H1 (cell line): ENCODE data around the gene NEB. TPM values are rescaled to one million over a fixed set of nuclear protein-coding genes. Genes with fewer than 3 reads are reported as not detected.
"Not testable (repeated sequence)": the region's sequence is repeated elsewhere in the genome, so short reads cannot be mapped to it uniquely, and the experiment has no call there.

Experiments used
- CTCF ChIA-PET: fragments of 300-600 bp; sonication (Branson Sonifier 250); formaldehyde crosslinking; loops from one replicate; lab custom pipeline; 2021; ENCODE audit not compliant: partially characterized antibody; lab: Charles Lee
- POLR2A ChIA-PET: fragments of 300-600 bp; sonication (Branson Sonifier 250); formaldehyde crosslinking; loops from one replicate; lab custom pipeline; 2021; ENCODE audit warnings: inconsistent platforms; ENCODE audit not compliant: partially characterized antibody; lab: Charles Lee
- DNase-seq, 2 experiments: peaks; one replicate each; pipeline versions ENCODE4 v3.0.0 to v3.0.0-alpha.2; 2010 to 2022; ENCODE audit warnings: low spot score in 2 of 2, low read depth in 1 of 2, mixed read lengths in 1 of 2
- FAIRE-seq: peaks from 2 replicates; lab custom pipeline; 2011; peaks lifted over from hg19 to GRCh38; lab: Jason Lieb, UNC
- H2AFZ ChIP-seq: 2 replicates; pipeline ENCODE4 v1.8.1; 2012; ENCODE audit warnings: low read length, inconsistent platforms
- H2AK5ac ChIP-seq: 2 replicates; pipeline ENCODE4 v1.6.1; 2013; ENCODE audit warnings: low read depth, low read length
- H2BK120ac ChIP-seq: replicated peaks from 2 replicates; pipeline ENCODE3; 2013; ENCODE audit warnings: low read depth, low read length, inconsistent platforms
- H2BK12ac ChIP-seq: 2 replicates; pipeline ENCODE4 v1.6.1; 2013; ENCODE audit warnings: low read depth, low read length
- H2BK15ac ChIP-seq: 2 replicates; pipeline ENCODE4 v1.6.1; 2013; ENCODE audit warnings: low read length
- H2BK20ac ChIP-seq: 2 replicates; pipeline ENCODE4 v1.6.1; 2013; ENCODE audit warnings: low read length
- H2BK5ac ChIP-seq: 2 replicates; pipeline ENCODE4 v1.6.1; 2013; ENCODE audit warnings: low read depth, low read length
- H3K14ac ChIP-seq: 2 replicates; pipeline ENCODE4 v1.6.1; 2013; ENCODE audit warnings: inconsistent platforms; ENCODE audit not compliant: insufficient read length
- H3K18ac ChIP-seq: 2 replicates; pipeline ENCODE4 v1.6.1; 2013; ENCODE audit warnings: low read length; ENCODE audit errors: extremely low read depth
- H3K23ac ChIP-seq: 2 replicates; pipeline ENCODE4 v1.6.1; 2013; ENCODE audit warnings: inconsistent platforms; ENCODE audit not compliant: insufficient read length
- H3K23me2 ChIP-seq: 2 replicates; pipeline ENCODE4 v1.6.1; 2013; ENCODE audit warnings: low read depth, low read length
- H3K27ac ChIP-seq: 2 replicates; pipeline ENCODE4 v1.6.1; 2011; ENCODE audit warnings: low read depth, low read length, inconsistent platforms
- H3K27me3 ChIP-seq, 4 experiments: replicated peaks in 1 of 4; 1 replicate in 1 of 4; 2 replicates in 3 of 4; pipeline versions ENCODE4 v1.6.1 to v1.8.1; 2011 to 2013; ENCODE audit warnings: low read length in 3 of 4, mild to moderate bottlenecking in 3 of 4, inconsistent platforms in 2 of 4, mixed read lengths in 2 of 4, moderate library complexity in 1 of 4; ENCODE audit not compliant: control insufficient read depth in 3 of 4, insufficient read depth in 3 of 4; ENCODE audit errors: extremely low read depth in 1 of 4
- H3K36me3 ChIP-seq, 4 experiments: 2 replicates each; pipeline versions ENCODE4 v1.6.1 to v1.8.1; 2011 to 2013; ENCODE audit warnings: mild to moderate bottlenecking in 4 of 4, low read length in 3 of 4, moderate library complexity in 2 of 4, control low read depth in 1 of 4, inconsistent platforms in 1 of 4; ENCODE audit not compliant: insufficient read depth in 4 of 4, control insufficient read depth in 2 of 4
- H3K4ac ChIP-seq: replicated peaks from 2 replicates; pipeline ENCODE3; 2013; ENCODE audit warnings: low read length, low read depth, mixed read lengths, inconsistent platforms; ENCODE audit not compliant: insufficient read length
- H3K4me1 ChIP-seq, 4 experiments: replicated peaks in 1 of 4; 1 replicate in 1 of 4; 2 replicates in 3 of 4; pipeline versions ENCODE4 v1.6.1 to v1.8.1; 2011 to 2013; ENCODE audit warnings: low read length in 3 of 4, inconsistent platforms in 2 of 4, mixed read lengths in 1 of 4; ENCODE audit not compliant: insufficient read depth in 4 of 4, control insufficient read depth in 3 of 4
- H3K4me2 ChIP-seq, 2 experiments: 2 replicates each; pipeline versions ENCODE4 v1.6.1 to v1.8.1; 2011 to 2013; ENCODE audit warnings: low read depth in 2 of 2, low read length in 2 of 2, control low read depth in 1 of 2, inconsistent platforms in 1 of 2, mild to moderate bottlenecking in 1 of 2; ENCODE audit not compliant: insufficient read depth in 1 of 2
- H3K4me3 ChIP-seq, 4 experiments: fragments of 200-600, 300-600 bp in 1 of 4; sonication (generic), shearing (Covaris generic), sonication (Bioruptor Twin) in 1 of 4; 2 replicates each; pipeline versions ENCODE4 v1.5.1 to v1.8.1; 2011 to 2016; ENCODE audit warnings: low read length in 4 of 4, low read depth in 3 of 4, control low read depth in 2 of 4, inconsistent platforms in 2 of 4, mild to moderate bottlenecking in 2 of 4, mixed read lengths in 1 of 4, moderate library complexity in 1 of 4; ENCODE audit not compliant: insufficient read depth in 2 of 4; ENCODE audit errors: extremely low read depth in 1 of 4
- H3K56ac ChIP-seq: replicated peaks from 2 replicates; pipeline ENCODE3; 2013; ENCODE audit warnings: low read depth, mild to moderate bottlenecking, mixed read lengths, low read length, inconsistent platforms; ENCODE audit not compliant: insufficient read length
- H3K79me1 ChIP-seq: 2 replicates; pipeline ENCODE4 v1.6.1; 2013; ENCODE audit warnings: low read depth, low read length, control low read depth
- H3K79me2 ChIP-seq, 2 experiments: 2 replicates each; pipeline versions ENCODE4 v1.6.1 to v1.8.1; 2012 to 2013; ENCODE audit warnings: low read length in 2 of 2, mild to moderate bottlenecking in 2 of 2, inconsistent platforms in 1 of 2; ENCODE audit not compliant: insufficient read depth in 2 of 2, control insufficient read depth in 1 of 2
- H3K9ac ChIP-seq, 4 experiments: replicated peaks in 1 of 4; 1 replicate in 1 of 4; 2 replicates in 3 of 4; pipeline versions ENCODE4 v1.6.1 to v1.8.1; 2011 to 2013; ENCODE audit warnings: low read depth in 3 of 4, low read length in 3 of 4, control low read depth in 2 of 4, mild to moderate bottlenecking in 2 of 4, moderate library complexity in 2 of 4, inconsistent platforms in 1 of 4; ENCODE audit errors: extremely low read depth in 1 of 4
- H3K9me3 ChIP-seq, 2 experiments: 2 replicates each; pipeline versions ENCODE4 v1.6.1 to v1.8.1; 2012 to 2013; ENCODE audit warnings: mild to moderate bottlenecking in 2 of 2, moderate library complexity in 2 of 2, control low read depth in 1 of 2, inconsistent platforms in 1 of 2, low read depth in 1 of 2, low read length in 1 of 2, mixed read lengths in 1 of 2; ENCODE audit not compliant: insufficient read depth in 2 of 2
- H4K20me1 ChIP-seq, 2 experiments: replicated peaks in 1 of 2; 2 replicates each; pipeline versions ENCODE3 to v1.8.1; 2011 to 2013; ENCODE audit warnings: inconsistent platforms in 2 of 2, low read length in 2 of 2, mild to moderate bottlenecking in 1 of 2; ENCODE audit not compliant: insufficient read depth in 2 of 2, control insufficient read depth in 1 of 2
- H4K5ac ChIP-seq: 2 replicates; pipeline ENCODE4 v1.6.1; 2013; ENCODE audit warnings: low read length, low read depth, mixed read lengths, inconsistent platforms; ENCODE audit not compliant: insufficient read length
- H4K8ac ChIP-seq: 2 replicates; pipeline ENCODE4 v1.8.0; 2013; ENCODE audit warnings: mild to moderate bottlenecking, moderate library complexity, low read length, inconsistent platforms; ENCODE audit not compliant: insufficient read depth; ENCODE audit errors: extremely low read depth
- H4K91ac ChIP-seq: replicated peaks from 2 replicates; pipeline ENCODE3; 2013; ENCODE audit warnings: low read length, mixed read lengths, inconsistent platforms; ENCODE audit not compliant: insufficient read length
- WGBS, 2 experiments: shearing (Covaris generic) in 1 of 2; methylation state at CpG; one replicate each; pipeline versions ENCODE4 v1.1.6 to v1.1.7; 2013 to 2015; ENCODE audit warnings: low lambda C conversion rate in 2 of 2, mixed read lengths in 2 of 2, inconsistent platforms in 1 of 2, low coverage in 1 of 2, missing lambda C conversion rate in 1 of 2; ENCODE audit not compliant: insufficient replicate concordance in 2 of 2, insufficient coverage in 1 of 2, insufficient read length in 1 of 2; ENCODE audit errors: extremely low coverage in 1 of 2, missing lambda C conversion rate in 1 of 2; 5-methylcytosine and 5-hydroxymethylcytosine counted together
- polyA plus RNA-seq, 7 experiments: library from polyadenylated mRNA; depleted of rRNA in 3 of 7; stranded (reverse) in 5 of 7; unstranded in 2 of 7; fragments of >200 nt in 5 of 7; fragments of 200-250 nt in 2 of 7; gene quantifications; 1 replicate in 5 of 7; 2 replicates in 1 of 7; 4 replicates in 1 of 7; pipeline versions ENCODE4 v1.2.1 to v1.2.3, GENCODE V29; 2011 to 2013; ENCODE audit warnings: missing spikeins in 2 of 7, mixed read lengths in 2 of 7
- total RNA-seq: library from RNA; stranded (reverse); fragmentation: NEBNext Ultra II Directional; extraction: Animal tissue kit (Norgen Biotek cat#: 25700); gene quantifications from 2 replicates; pipeline ENCODE4 v1.2.1, GENCODE V29; 2021

The NEB gene
- total and polyA plus RNA-seq, 2 of the 8 experiments (the other 6 are each of a cell fraction or from before 2014, with no cell fraction given): 1.4 to 2.5 TPM

- POLR2A ChIA-PET, H3K14ac ChIP-seq, H3K56ac ChIP-seq, H3K4ac ChIP-seq, H2BK5ac ChIP-seq, H3K4me2 ChIP-seq, H3K18ac ChIP-seq, FAIRE-seq, H4K5ac ChIP-seq, H2BK15ac ChIP-seq, H2BK120ac ChIP-seq, H4K91ac ChIP-seq, H3K79me2 ChIP-seq, H3K27ac ChIP-seq, H3K4me3 ChIP-seq, H2AFZ ChIP-seq, H3K36me3 ChIP-seq, H3K9me3 ChIP-seq, DNase-seq, H3K4me1 ChIP-seq, CTCF ChIA-PET, H2AK5ac ChIP-seq, H3K79me1 ChIP-seq, H3K27me3 ChIP-seq, H3K23me2 ChIP-seq, H3K23ac ChIP-seq, H2BK20ac ChIP-seq, H3K9ac ChIP-seq, H2BK12ac ChIP-seq, H4K8ac ChIP-seq, H4K20me1 ChIP-seq: not testable (repeated sequence)
- WGBS, 2 experiments: no CpG with 5 or more reads among the region's 4 CpGs
Measured at GRCh38 chr2:151601803-151602202, 132.5 kb downstream of the NEB start.

DNA sequence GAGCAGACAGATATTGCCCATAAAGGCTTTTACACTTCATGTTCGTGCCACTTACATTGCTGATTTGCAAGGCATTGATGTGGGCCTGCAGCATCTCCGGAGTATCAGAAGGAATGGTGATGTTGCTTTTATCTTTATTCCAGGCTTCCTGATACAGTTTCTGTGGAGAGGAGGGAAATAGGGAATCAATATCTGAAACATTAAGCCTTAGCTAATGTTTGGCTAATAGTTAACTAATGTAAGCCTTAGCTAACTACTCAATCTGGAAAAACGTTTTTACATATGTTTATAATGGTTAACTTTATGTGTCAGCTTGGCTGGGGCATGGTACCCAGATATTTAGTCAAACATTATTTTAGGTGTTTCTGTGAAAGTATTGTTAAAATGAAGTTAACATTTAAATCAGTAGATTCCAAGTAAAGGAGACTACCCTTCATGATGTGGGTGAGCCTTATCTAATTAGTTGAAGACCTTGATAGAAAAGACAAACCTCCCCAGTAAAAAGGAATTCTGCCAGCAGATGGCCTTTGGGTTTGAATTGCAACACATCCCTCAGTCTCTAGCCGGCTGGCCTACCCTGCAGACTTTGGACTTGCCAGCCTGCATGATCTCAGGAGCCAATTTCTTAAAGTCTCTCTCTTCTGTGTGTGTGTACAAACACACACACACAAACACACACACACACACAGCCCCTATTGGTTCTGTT, 137.2 kb downstream of the NEB start:
- H3K27ac ChIP-seq, H2AK5ac ChIP-seq, H3K14ac ChIP-seq, POLR2A ChIA-PET, H3K27me3 ChIP-seq, H2AFZ ChIP-seq, H3K4me2 ChIP-seq, H4K8ac ChIP-seq, FAIRE-seq, H3K9ac ChIP-seq, H4K91ac ChIP-seq, H4K5ac ChIP-seq, H3K18ac ChIP-seq, H3K79me1 ChIP-seq, H3K36me3 ChIP-seq, H2BK20ac ChIP-seq, H2BK120ac ChIP-seq, H2BK15ac ChIP-seq, DNase-seq, H2BK12ac ChIP-seq, H3K4ac ChIP-seq, H3K23me2 ChIP-seq, H2BK5ac ChIP-seq, H3K9me3 ChIP-seq, H3K23ac ChIP-seq, H3K4me1 ChIP-seq, H3K79me2 ChIP-seq, H3K56ac ChIP-seq, H4K20me1 ChIP-seq, H3K4me3 ChIP-seq, CTCF ChIA-PET: not testable (repeated sequence)
- WGBS, 2 experiments: no CpG with 5 or more reads among the region's 4 CpGs
